IMR-90 (cell line): ENCODE results near the gene UNKL. TPM values are rescaled to one million over a fixed set of nuclear protein-coding genes. Genes with fewer than 3 reads are reported as not detected.

Experiments
- ATAC-seq: fragments of 200-7000 bp; cut with Tn5 transposase; 2 replicates; pipeline ENCODE4 v1.9.1; 2020; ENCODE audit warnings: low read depth, mild to moderate bottlenecking, moderate library complexity
- BruUV-seq: library from RNA; stranded (reverse); fragments of 400-500 nt; replicated peaks from 2 replicates; lab custom pipeline; 2021; lab: Mats Ljungman, UMichigan
- CTCF ChIA-PET: fragments of 300-600 bp; formaldehyde crosslinking; extraction: SDS; loops from one replicate; lab custom pipeline; 2021; ENCODE audit warnings: antibody characterized with exemption; lab: Yijun Ruan, JAX
- POLR2A ChIA-PET: fragments of 300-600 bp; sonication (Branson Sonifier 250); formaldehyde crosslinking; loops from one replicate; lab custom pipeline; 2022; ENCODE audit warnings: antibody characterized with exemption; ENCODE audit not compliant: unreplicated experiment; lab: Charles Lee
- DNase-seq: peaks from one replicate; pipeline ENCODE4 v3.0.0; 2013
- H2AFZ ChIP-seq: replicated peaks from 2 replicates; pipeline ENCODE3; 2013; ENCODE audit warnings: low read length, mild to moderate bottlenecking; ENCODE audit not compliant: poor library complexity
- H2AK5ac ChIP-seq: 2 replicates; pipeline ENCODE4 v1.6.1; 2013; ENCODE audit warnings: low read depth, low read length, inconsistent platforms
- H2AK9ac ChIP-seq: replicated peaks from 2 replicates; pipeline ENCODE3; 2013; ENCODE audit warnings: mild to moderate bottlenecking, low read depth, low read length, moderate library complexity; ENCODE audit not compliant: poor library complexity
- H2BK120ac ChIP-seq: 2 replicates; pipeline ENCODE4 v1.6.1; 2013; ENCODE audit warnings: low read depth, low read length, inconsistent platforms
- H2BK15ac ChIP-seq: 3 replicates; pipeline ENCODE4 v1.6.1; 2013; ENCODE audit warnings: low read depth, low read length, inconsistent platforms
- H2BK20ac ChIP-seq: 2 replicates; pipeline ENCODE4 v1.6.1; 2013; ENCODE audit warnings: low read depth, mild to moderate bottlenecking, inconsistent platforms, low read length, moderate library complexity
- H2BK5ac ChIP-seq: 2 replicates; pipeline ENCODE4 v1.6.1; 2013; ENCODE audit warnings: mild to moderate bottlenecking, low read depth, low read length, inconsistent platforms; ENCODE audit not compliant: poor library complexity, severe bottlenecking
- H3K14ac ChIP-seq: replicated peaks from 2 replicates; pipeline ENCODE4 v1.6.1; 2013; ENCODE audit warnings: low read depth, low read length, inconsistent platforms
- H3K18ac ChIP-seq: 2 replicates; pipeline ENCODE4 v1.6.1; 2013; ENCODE audit warnings: low read depth, low read length, control low read depth
- H3K23ac ChIP-seq: 2 replicates; pipeline ENCODE4 v1.6.1; 2013; ENCODE audit warnings: low read depth, low read length, inconsistent platforms
- H3K27ac ChIP-seq: 2 replicates; pipeline ENCODE4 v1.5.1; 2013; ENCODE audit warnings: mild to moderate bottlenecking, control low read depth, low read length; ENCODE audit not compliant: insufficient read depth
- H3K27me3 ChIP-seq: 2 replicates; pipeline ENCODE4 v1.6.1; 2013; ENCODE audit warnings: low read length; ENCODE audit not compliant: control insufficient read depth, insufficient read depth
- H3K36me3 ChIP-seq: 2 replicates; pipeline ENCODE4 v1.6.1; 2013; ENCODE audit warnings: low read length, mixed read lengths; ENCODE audit not compliant: control insufficient read depth, insufficient read depth
- H3K4ac ChIP-seq: 2 replicates; pipeline ENCODE4 v1.6.1; 2013; ENCODE audit warnings: low read depth, low read length, inconsistent platforms
- H3K4me1 ChIP-seq: 2 replicates; pipeline ENCODE4 v1.6.1; 2013; ENCODE audit warnings: low read length, mixed read lengths; ENCODE audit not compliant: control insufficient read depth, insufficient read depth
- H3K4me2 ChIP-seq: 2 replicates; pipeline ENCODE4 v1.6.1; 2013; ENCODE audit warnings: low read depth, mild to moderate bottlenecking, control low read depth, low read length, moderate library complexity
- H3K4me3 ChIP-seq: 2 replicates; pipeline ENCODE4 v1.5.1; 2013; ENCODE audit warnings: low read depth, mild to moderate bottlenecking, control low read depth, low read length, moderate library complexity; ENCODE audit not compliant: insufficient read depth
- H3K56ac ChIP-seq: 2 replicates; pipeline ENCODE4 v1.6.1; 2013; ENCODE audit warnings: low read length, inconsistent platforms; ENCODE audit not compliant: insufficient read depth; ENCODE audit errors: extremely low read depth
- H3K79me1 ChIP-seq, 2 experiments: 2 replicates each; pipeline ENCODE4 v1.6.1; 2013; ENCODE audit warnings: low read length in 2 of 2, inconsistent platforms in 1 of 2, low read depth in 1 of 2
- H3K9ac ChIP-seq: 2 replicates; pipeline ENCODE4 v1.6.1; 2013; ENCODE audit warnings: low read depth, low read length, control low read depth
- H3K9me1 ChIP-seq: 2 replicates; pipeline ENCODE4 v1.6.1; 2013; ENCODE audit warnings: low read length, inconsistent platforms; ENCODE audit not compliant: insufficient read depth
- H3K9me3 ChIP-seq: 2 replicates; pipeline ENCODE4 v1.6.1; 2013; ENCODE audit warnings: low read length; ENCODE audit not compliant: control insufficient read depth, insufficient read depth
- H4K20me1 ChIP-seq: 2 replicates; pipeline ENCODE4 v1.6.1; 2013; ENCODE audit warnings: low read length, inconsistent platforms; ENCODE audit not compliant: insufficient read depth
- H4K5ac ChIP-seq: 2 replicates; pipeline ENCODE4 v1.6.1; 2013; ENCODE audit warnings: mild to moderate bottlenecking, low read depth, low read length, control low read depth
- H4K8ac ChIP-seq, 2 experiments: 2 replicates each; pipeline ENCODE4 v1.6.1; 2013; ENCODE audit warnings: low read depth in 2 of 2, low read length in 2 of 2, control low read depth in 1 of 2, inconsistent platforms in 1 of 2
- H4K91ac ChIP-seq: 2 replicates; pipeline ENCODE4 v1.6.1; 2013; ENCODE audit warnings: low read depth, low read length, inconsistent platforms; ENCODE audit not compliant: insufficient read depth
- CEBPB ChIP-seq: IDR thresholded peaks from 2 replicates; pipeline ENCODE4 v1.6.1; 2012; ENCODE audit warnings: low read depth, low read length, improper control_type of control experiment
- CHD1 ChIP-seq: IDR thresholded peaks from 2 replicates; pipeline ENCODE4 v1.6.1; 2012; ENCODE audit warnings: low read depth, low read length, improper control_type of control experiment
- MAFK ChIP-seq: IDR thresholded peaks from 2 replicates; pipeline ENCODE4 v1.6.1; 2012; ENCODE audit warnings: low read depth, low read length, improper control_type of control experiment
- MXI1 ChIP-seq: IDR thresholded peaks from 2 replicates; pipeline ENCODE4 v1.6.1; 2012; ENCODE audit warnings: low read depth, mild to moderate bottlenecking, low read length, moderate library complexity, borderline replicate concordance
- POLR2A ChIP-seq: IDR thresholded peaks from 2 replicates; pipeline ENCODE4 v1.6.1; 2012; ENCODE audit warnings: mild to moderate bottlenecking, low read depth, low read length
- RAD21 ChIP-seq: IDR thresholded peaks from 2 replicates; pipeline ENCODE4 v1.6.1; 2012; ENCODE audit warnings: low read length, improper control_type of control experiment
- RFX5 ChIP-seq: IDR thresholded peaks from 2 replicates; pipeline ENCODE4 v1.8.0; 2012; ENCODE audit warnings: low read depth, mild to moderate bottlenecking, low read length, moderate library complexity
- SMC3 ChIP-seq: fragments of 150-350 bp; IDR thresholded peaks from 2 replicates; pipeline ENCODE4 v1.6.1; 2016; ENCODE audit warnings: low read depth, mild to moderate bottlenecking, antibody characterized with exemption, low read length, moderate library complexity
- WGBS, 2 experiments: methylation state at CpG; one replicate each; pipeline versions ENCODE4 v1.1.5 to v1.1.7; 2013; ENCODE audit warnings: missing lambda C conversion rate in 2 of 2; ENCODE audit not compliant: insufficient read length in 1 of 2; ENCODE audit errors: extremely low coverage in 2 of 2; 5-methylcytosine and 5-hydroxymethylcytosine counted together
- dilution Hi-C: fragments of 300-500 bp; cut with HindIII; formaldehyde crosslinking; loops from one replicate; pipeline ENCODE4 v1.14.3; 2018; ENCODE audit warnings: low sequenced_read_pairs; ENCODE audit not compliant: unreplicated experiment
- in situ Hi-C: fragments of 300-500 bp; cut with MboI; formaldehyde crosslinking; loops from 3 replicates; pipeline ENCODE4 v1.14.3; 2019; ENCODE audit warnings: low sequenced_read_pairs, inconsistent platforms, mixed read lengths
- intact Hi-C: fragments of 100-400 bp; cut with micrococcal nuclease; formaldehyde crosslinking; loops from 2 replicates; pipeline ENCODE4 v1.10.0; 2022
- polyA plus RNA-seq, 3 experiments: library from polyadenylated mRNA; depleted of rRNA; stranded (reverse); fragments of >200 nt; gene quantifications; 2 replicates each; pipeline ENCODE4 v1.2.3, GENCODE V29; 2012; ENCODE audit warnings: low replicate concordance in 1 of 3
- total RNA-seq: library from RNA; depleted of rRNA; stranded (reverse); fragments of >200 nt; gene quantifications from 2 replicates; pipeline ENCODE4 v1.2.3, GENCODE V29; 2012
- TF ChIP-seq, protein P1 (sequence below): fragments of 150-350 bp; IDR thresholded peaks from 2 replicates; pipeline ENCODE4 v1.6.1; 2017; ENCODE audit warnings: mild to moderate bottlenecking, antibody characterized with exemption, low read length, low read depth

UNKL gene
- total and polyA plus RNA-seq, 2 of the 4 experiments (the other 2 are of a cell fraction), result 4.1 to 13.3 TPM

DNA sequence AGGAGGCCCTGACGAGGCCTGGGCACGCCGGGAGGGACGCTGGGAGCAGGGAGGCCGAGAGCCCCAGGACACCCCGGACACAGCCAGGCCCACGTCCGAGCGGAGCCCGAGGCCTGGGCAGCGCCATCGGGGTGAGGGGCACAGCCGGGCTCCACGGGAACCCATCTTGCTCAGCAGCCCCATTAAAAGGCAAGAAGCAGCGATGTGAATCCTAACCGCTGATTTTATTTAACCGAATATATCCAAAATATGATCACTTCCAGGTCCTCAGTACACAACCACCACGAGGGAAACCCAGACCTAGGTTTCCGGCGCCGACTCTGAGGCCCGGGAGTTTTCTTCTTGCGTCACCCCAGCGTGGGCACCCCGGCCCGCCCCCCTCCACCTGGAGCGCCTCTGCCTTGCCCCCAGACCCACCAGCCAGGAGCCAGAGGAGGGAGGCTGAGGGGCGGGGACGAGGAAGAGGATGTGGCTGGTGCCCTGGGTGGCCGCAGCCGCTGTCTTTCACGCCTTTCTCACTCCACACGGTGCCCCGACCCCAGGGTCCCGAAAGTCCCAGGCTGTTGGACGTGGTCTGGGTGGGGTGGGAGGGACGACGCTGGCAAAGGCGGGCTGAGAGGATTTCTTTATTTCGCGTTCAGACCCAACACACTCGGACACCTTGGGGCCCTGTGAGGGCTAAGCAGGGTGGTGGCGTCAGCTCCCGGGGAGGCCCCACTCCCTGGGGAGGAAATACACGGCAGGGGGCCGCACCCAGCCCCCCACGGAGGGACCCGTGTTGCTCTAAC lies 30.4 kb upstream of the UNKL start:
- no peak overlapping the region for H3K4me3 ChIP-seq
- no TSS peak for BruUV-seq

More for the DNA sequence above, 30.4 kb upstream of the UNKL start:
- intact Hi-C loops (no loop called here), in situ Hi-C loops (no loop called here), dilution Hi-C loops (no loop called here)
- H3K36me3 ChIP-seq, result peaks cover 16% of the 10 kb centered on the region; the same call in 1 of the 2 replicates
- no peak overlapping the region for H3K4me2 ChIP-seq
- H2BK5ac ChIP-seq, result no peak overlapping the region
- H2AFZ ChIP-seq, result no peak overlapping the region
- H3K4ac ChIP-seq, result no peak overlapping the region
- H3K56ac ChIP-seq, result no peak overlapping the region
- no peak overlapping the region for H3K27ac ChIP-seq
- no peak overlapping the region for H2AK5ac ChIP-seq
- WGBS, 2 experiments, result 82% methylated on average over 13 of the region's 48 CpGs; no CpG with 5 or more reads in 1 of the 2 experiments
- H3K79me1 ChIP-seq, result no peaks in the 10 kb centered on the region
- no peak overlapping the region for H2AK9ac ChIP-seq
- no peak overlapping the region for H3K18ac ChIP-seq
- ATAC-seq, result no peak
- H4K91ac ChIP-seq, result no peak overlapping the region
- H2BK20ac ChIP-seq, result no peak overlapping the region
- no peaks in the 10 kb centered on the region for H3K27me3 ChIP-seq
- TF ChIP-seq, protein P1, sequence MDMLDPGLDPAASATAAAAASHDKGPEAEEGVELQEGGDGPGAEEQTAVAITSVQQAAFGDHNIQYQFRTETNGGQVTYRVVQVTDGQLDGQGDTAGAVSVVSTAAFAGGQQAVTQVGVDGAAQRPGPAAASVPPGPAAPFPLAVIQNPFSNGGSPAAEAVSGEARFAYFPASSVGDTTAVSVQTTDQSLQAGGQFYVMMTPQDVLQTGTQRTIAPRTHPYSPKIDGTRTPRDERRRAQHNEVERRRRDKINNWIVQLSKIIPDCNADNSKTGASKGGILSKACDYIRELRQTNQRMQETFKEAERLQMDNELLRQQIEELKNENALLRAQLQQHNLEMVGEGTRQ, result no peak
- TF ChIP-seq POLR2A (no peak), SMC3 (no peak), MAFK (no peak), RFX5 (no peak), CHD1 (no peak), MXI1 (no peak), RAD21 (no peak), CEBPB (no peak)
- no peaks in the 10 kb centered on the region for H4K20me1 ChIP-seq
- no peak overlapping the region for H3K23ac ChIP-seq
- H4K8ac ChIP-seq, result no peak overlapping the region
- no peak for DNase-seq
- no peak overlapping the region for H3K14ac ChIP-seq
- no peak overlapping the region for H3K9ac ChIP-seq
- H2BK120ac ChIP-seq, result no peak overlapping the region
- no peaks in the 10 kb centered on the region for H3K9me3 ChIP-seq
- no peak overlapping the region for H2BK15ac ChIP-seq
- H4K5ac ChIP-seq, result no peak overlapping the region
- ChIA-PET POLR2A (no interaction called here), CTCF (no interaction called here)
- no peaks in the 10 kb centered on the region for H3K4me1 ChIP-seq
- H3K9me1 ChIP-seq, result no peaks in the 10 kb centered on the region
